MCF 10A (cell line): ENCODE results near the gene TLE5. TPM values are rescaled to one million over a fixed set of nuclear protein-coding genes. Genes with fewer than 3 reads are reported as not detected.

Experiments
- BruUV-seq: library from RNA; stranded (reverse); fragments of 400-500 nt; replicated peaks from 2 replicates; lab custom pipeline; 2021; lab: Mats Ljungman, UMichigan
- CTCF ChIA-PET: fragments of 300-600 bp; sonication (Branson Sonifier 250); formaldehyde crosslinking; extraction: SDS; loops from one replicate; lab custom pipeline; 2021; ENCODE audit warnings: antibody characterized with exemption, inconsistent platforms; lab: Yijun Ruan, JAX
- POLR2A ChIA-PET: fragments of 300-600, 350-650 bp; sonication (Branson Sonifier 250); formaldehyde crosslinking; extraction: SDS; loops from one replicate; lab custom pipeline; 2020; ENCODE audit warnings: antibody characterized with exemption, inconsistent platforms; lab: Yijun Ruan, JAX
- DNase-seq: peaks from one replicate; pipeline ENCODE4 v3.0.0-alpha.2; 2018; ENCODE audit not compliant: unreplicated experiment
- H3K27ac Mint-ChIP-seq: one replicate; pipeline ENCODE4 v1.8.0; 2022; ENCODE audit warnings: mild to moderate bottlenecking, low read depth, mixed read lengths; ENCODE audit not compliant: unreplicated experiment
- H3K27me3 Mint-ChIP-seq: one replicate; pipeline ENCODE4 v1.8.0; 2022; ENCODE audit warnings: mixed read lengths; ENCODE audit not compliant: insufficient read depth, unreplicated experiment
- H3K36me3 Mint-ChIP-seq: one replicate; pipeline ENCODE4 v1.8.0; 2022; ENCODE audit warnings: mild to moderate bottlenecking, moderate library complexity, mixed read lengths; ENCODE audit not compliant: insufficient read depth, unreplicated experiment
- H3K4me1 Mint-ChIP-seq: one replicate; pipeline ENCODE4 v1.8.0; 2022; ENCODE audit warnings: mixed read lengths; ENCODE audit not compliant: insufficient read depth, unreplicated experiment
- H3K4me3 Mint-ChIP-seq: one replicate; pipeline ENCODE4 v1.8.0; 2022; ENCODE audit warnings: mild to moderate bottlenecking, moderate library complexity, mixed read lengths; ENCODE audit not compliant: unreplicated experiment
- H3K9me3 Mint-ChIP-seq: one replicate; pipeline ENCODE4 v1.8.0; 2022; ENCODE audit warnings: mixed read lengths; ENCODE audit not compliant: unreplicated experiment
- intact Hi-C: fragments of 100-400 bp; cut with micrococcal nuclease; formaldehyde crosslinking; loops from 2 replicates; pipeline ENCODE4 v1.14.1; 2022
- total RNA-seq: library from RNA; stranded (reverse); gene quantifications from 2 replicates; pipeline ENCODE4 v1.2.3, GENCODE V29; 2022
- TF ChIP-seq, protein P1 (sequence below): fragments of 200-600 bp; IDR thresholded peaks from one replicate; pipeline ENCODE4 v1.8.0; 2022; ENCODE audit warnings: antibody characterized with exemption, mild to moderate bottlenecking; ENCODE audit not compliant: unreplicated experiment

Gene TLE5
- total RNA-seq, 1 experiment from 2014 or later: 266 TPM

DNA sequence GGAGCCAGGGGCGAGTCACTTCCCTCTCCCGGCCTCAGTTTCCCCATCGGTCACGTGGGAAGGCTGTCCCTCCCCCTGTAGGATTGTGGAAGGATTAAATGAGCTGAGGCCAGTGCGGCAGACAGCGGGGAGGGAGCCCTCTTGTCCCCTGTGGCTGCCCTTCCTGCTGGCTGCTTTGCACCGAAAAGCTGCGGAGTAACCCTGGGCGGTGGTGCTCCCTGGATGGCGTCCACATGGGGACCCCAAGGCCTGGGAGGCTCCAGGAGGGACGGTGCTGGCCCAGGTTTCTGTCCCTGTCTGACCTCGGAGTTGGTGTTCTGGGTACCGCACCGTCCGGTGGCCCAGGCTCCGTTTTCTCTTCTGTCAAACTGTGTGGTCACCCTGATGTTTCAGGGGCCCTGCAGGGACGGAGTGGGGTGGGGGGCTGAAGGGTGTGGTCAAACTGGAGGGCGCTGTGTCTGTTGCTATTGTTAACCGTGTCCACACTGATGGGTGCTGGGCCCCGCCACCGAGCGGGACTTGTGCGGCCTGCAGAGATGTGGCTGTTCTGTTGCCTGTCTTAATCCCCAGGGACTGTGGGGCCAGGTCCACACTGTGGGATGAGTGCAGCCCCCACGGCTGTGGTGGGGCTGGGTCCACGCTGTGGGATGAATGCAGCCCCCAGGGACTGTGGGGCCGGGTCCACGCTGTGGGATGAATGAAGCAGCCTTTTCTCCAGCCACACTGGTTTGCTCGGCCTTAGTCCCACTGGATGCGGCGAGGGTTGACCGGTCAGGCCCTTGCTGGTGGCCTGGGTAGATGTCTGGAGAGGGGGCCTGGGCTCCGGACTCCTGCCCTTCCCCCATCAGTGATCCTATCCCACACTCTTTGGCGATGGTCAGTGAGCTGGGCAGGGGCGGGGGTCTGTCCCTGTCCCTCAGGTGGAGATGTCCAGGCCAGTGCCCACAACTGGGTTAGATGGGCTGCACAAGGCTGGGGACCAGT is 38.7 kb upstream of the TLE5 start:
- no peaks in the 10 kb centered on the region for H3K9me3 Mint-ChIP-seq
- peaks cover 7% of the 10 kb centered on the region for H3K36me3 Mint-ChIP-seq
- no TSS peak for BruUV-seq
- DNase-seq: no peak
- H3K27ac Mint-ChIP-seq: peak overlapping the region; percentile 20
- peaks cover 22% of the 10 kb centered on the region for H3K4me1 Mint-ChIP-seq
- POLR2A ChIA-PET: no interaction called here
- CTCF ChIA-PET: interaction anchor here (0.5 to 1.7 kb wide), 4 partner anchors 8 to 115 kb away, joined by 3 to 9 read pairs (median 4); no protein-coding TSS in a partner anchor
- TF ChIP-seq, protein P1, sequence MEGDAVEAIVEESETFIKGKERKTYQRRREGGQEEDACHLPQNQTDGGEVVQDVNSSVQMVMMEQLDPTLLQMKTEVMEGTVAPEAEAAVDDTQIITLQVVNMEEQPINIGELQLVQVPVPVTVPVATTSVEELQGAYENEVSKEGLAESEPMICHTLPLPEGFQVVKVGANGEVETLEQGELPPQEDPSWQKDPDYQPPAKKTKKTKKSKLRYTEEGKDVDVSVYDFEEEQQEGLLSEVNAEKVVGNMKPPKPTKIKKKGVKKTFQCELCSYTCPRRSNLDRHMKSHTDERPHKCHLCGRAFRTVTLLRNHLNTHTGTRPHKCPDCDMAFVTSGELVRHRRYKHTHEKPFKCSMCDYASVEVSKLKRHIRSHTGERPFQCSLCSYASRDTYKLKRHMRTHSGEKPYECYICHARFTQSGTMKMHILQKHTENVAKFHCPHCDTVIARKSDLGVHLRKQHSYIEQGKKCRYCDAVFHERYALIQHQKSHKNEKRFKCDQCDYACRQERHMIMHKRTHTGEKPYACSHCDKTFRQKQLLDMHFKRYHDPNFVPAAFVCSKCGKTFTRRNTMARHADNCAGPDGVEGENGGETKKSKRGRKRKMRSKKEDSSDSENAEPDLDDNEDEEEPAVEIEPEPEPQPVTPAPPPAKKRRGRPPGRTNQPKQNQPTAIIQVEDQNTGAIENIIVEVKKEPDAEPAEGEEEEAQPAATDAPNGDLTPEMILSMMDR: no peak
- H3K4me3 Mint-ChIP-seq: no peak overlapping the region
- H3K27me3 Mint-ChIP-seq: no peaks in the 10 kb centered on the region
- intact Hi-C loops: no loop called here

DNA sequence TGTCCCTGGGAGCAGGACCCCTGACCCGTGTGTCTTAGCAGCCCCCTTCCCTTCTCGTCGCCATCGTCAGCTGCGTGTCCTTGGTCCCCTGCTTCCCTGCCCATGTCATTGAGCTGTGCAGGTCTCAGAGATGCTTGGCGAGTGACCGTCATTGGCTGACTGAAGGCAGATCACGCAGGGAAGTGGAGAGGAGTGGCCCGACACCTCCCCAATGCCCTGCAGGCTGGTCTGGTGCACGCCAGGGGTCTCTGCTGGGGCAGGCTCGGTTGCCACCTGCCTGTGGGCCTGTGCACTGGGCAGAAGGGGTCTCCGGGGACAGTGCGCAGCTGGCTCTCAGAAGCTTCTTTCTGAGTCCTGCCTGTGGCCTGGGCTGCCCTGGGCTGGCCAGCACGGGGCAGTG is 38.0 kb upstream of the TLE5 start:
- H3K27ac Mint-ChIP-seq: no peak overlapping the region
- ChIA-PET CTCF (interaction anchor here (0.5 to 1.2 kb wide), 3 partner anchors 8 to 115 kb away, joined by 3 to 4 read pairs (median 4); no protein-coding TSS in a partner anchor), POLR2A (no interaction called here)
- peaks cover 24% of the 10 kb centered on the region for H3K4me1 Mint-ChIP-seq
- DNase-seq: no peak
- intact Hi-C loops: no loop called here
- H3K4me3 Mint-ChIP-seq: no peak overlapping the region
- H3K9me3 Mint-ChIP-seq: no peaks in the 10 kb centered on the region
- peaks cover 7% of the 10 kb centered on the region for H3K36me3 Mint-ChIP-seq
- H3K27me3 Mint-ChIP-seq: no peaks in the 10 kb centered on the region
- no TSS peak for BruUV-seq
- TF ChIP-seq, protein P1: no peak

DNA sequence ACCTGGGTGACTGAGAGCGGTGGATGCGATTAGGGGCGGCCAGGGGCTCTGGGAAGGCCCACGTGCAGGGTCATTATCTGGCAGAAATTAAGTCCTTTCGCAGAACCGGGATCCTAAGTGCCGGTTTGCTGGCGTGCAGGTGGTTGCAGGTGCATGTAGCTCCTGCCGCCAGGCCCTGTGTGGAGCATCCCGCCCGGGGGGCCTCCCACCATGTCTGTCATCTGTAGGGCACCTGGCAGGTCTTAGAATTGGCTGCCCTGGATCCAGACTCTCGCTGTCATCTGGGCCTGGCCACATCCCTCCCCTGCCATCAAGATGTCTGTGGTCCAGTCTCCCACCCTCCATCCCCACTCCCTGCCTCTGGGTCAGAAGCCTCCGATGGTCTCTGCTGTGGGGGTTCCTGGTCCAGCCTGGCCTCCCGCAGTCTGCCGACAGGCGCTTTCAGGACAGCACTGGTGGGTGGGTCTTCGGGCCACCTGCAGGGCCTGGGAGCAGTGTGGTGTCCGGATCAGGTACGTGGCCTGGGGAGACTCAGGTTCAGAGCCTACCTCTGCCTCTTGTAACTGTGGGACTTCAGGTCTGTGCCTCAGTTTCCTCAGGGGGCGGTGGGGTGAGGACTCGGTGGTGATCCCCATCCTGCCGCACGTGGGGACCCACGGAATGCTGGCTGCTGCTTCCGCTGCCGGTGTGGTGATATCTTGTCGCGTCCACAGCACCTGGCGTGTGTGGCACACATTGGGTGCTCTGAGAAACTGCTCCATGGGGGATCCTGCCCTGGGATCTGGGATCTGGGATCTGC is 37.3 kb upstream of the TLE5 start:
- POLR2A ChIA-PET: interaction anchor here (3.9 kb wide), 1 partner anchor 64 kb away, joined by 13 read pairs; no protein-coding TSS in a partner anchor
- Mint-ChIP-seq H3K4me3 (peak overlapping the region; percentile 93), H3K27ac (peak overlapping the region; percentile 69), H3K4me1 (peaks cover 24% of the 10 kb centered on the region), H3K9me3 (no peaks in the 10 kb centered on the region), H3K27me3 (no peaks in the 10 kb centered on the region), H3K36me3 (peaks cover 7% of the 10 kb centered on the region)
- intact Hi-C loops: no loop called here
- no TSS peak for BruUV-seq
- CTCF ChIA-PET: interaction anchor here (0.6 to 2.2 kb wide), 3 partner anchors 9 to 94 kb away, joined by 3 to 18 read pairs (median 3); no protein-coding TSS in a partner anchor
- TF ChIP-seq, protein P1: no peak
- DNase-seq: no peak
